NCI-H2196 treated with DMSO at 0.1 percent for 48 hours (cell line): ENCODE results near the gene GUCA1A.
"Not testable (repeated sequence)": the region's sequence is repeated elsewhere in the genome, so short reads cannot be mapped to it uniquely, and the experiment has no call there.

Source experiments
- DNase-seq: peaks from one replicate; lab custom pipeline; 2025; ENCODE audit not compliant: unreplicated experiment; lab: John Stamatoyannopoulos, UW

Gene GUCA1A

GRCh38 chr6:42171813-42172581, 1.2 kb upstream of the GUCA1A start:
- DNase-seq, result no peak

GRCh38 chr6:42175860-42176259, 2.7 kb downstream of the GUCA1A start:
- no peak for DNase-seq

- no peak for DNase-seq
Measured at GRCh38 chr6:42176981-42177380, 3.8 kb downstream of the GUCA1A start.

GRCh38 chr6:42177514-42178364, 4.6 kb downstream of the GUCA1A start:
- DNase-seq, result no peak

- no peak for DNase-seq
Measured at GRCh38 chr6:42179261-42179944, 6.2 kb downstream of the GUCA1A start.

- no peak for DNase-seq
Measured at GRCh38 chr6:42179945-42180313, 6.8 kb downstream of the GUCA1A start.

- DNase-seq, result no peak
Measured at GRCh38 chr6:42182101-42182500, 8.9 kb downstream of the GUCA1A start.

- no peak for DNase-seq
Measured at GRCh38 chr6:42184475-42184874, 11.3 kb downstream of the GUCA1A start.

- no peak for DNase-seq
Measured at GRCh38 chr6:42185597-42185996, 12.4 kb downstream of the GUCA1A start.

GRCh38 chr6:42188406-42188805, 15.2 kb downstream of the GUCA1A start:
- no peak for DNase-seq

GRCh38 chr6:42190554-42191183, 17.5 kb downstream of the GUCA1A start:
- no peak for DNase-seq

- not testable (repeated sequence) for DNase-seq
Measured at GRCh38 chr6:42192385-42192784, 19.2 kb downstream of the GUCA1A start.

- DNase-seq, result no peak
Measured at GRCh38 chr6:42193491-42193894, 20.3 kb downstream of the GUCA1A start.

GRCh38 chr6:42194056-42194455, 20.9 kb downstream of the GUCA1A start:
- no peak for DNase-seq

GRCh38 chr6:42195415-42195814, 22.3 kb downstream of the GUCA1A start:
- no peak for DNase-seq

GRCh38 chr6:42197555-42198362, 24.6 kb downstream of the GUCA1A start:
- no peak for DNase-seq

- no peak for DNase-seq
Measured at GRCh38 chr6:42199106-42199981, 26.2 kb downstream of the GUCA1A start.

- no peak for DNase-seq
Measured at GRCh38 chr6:42200035-42200434, 26.9 kb downstream of the GUCA1A start.

GRCh38 chr6:42201382-42201781, 28.2 kb downstream of the GUCA1A start:
- DNase-seq, result no peak
